Adrenal gland (tissue), 12 donors: ENCODE results near the gene CASP9. TPM values are rescaled to one million over a fixed set of nuclear protein-coding genes. Genes with fewer than 3 reads are reported as not detected.

Source experiments
- DNase-seq, 7 donors: peaks; one replicate each; pipeline ENCODE4 v3.0.0-alpha.2; 2019 to 2020
- H3K27ac ChIP-seq, 5 donors: fragments of 200-600 bp; sonication (generic) in 4 of 5; 1 replicate in 3 of 5; 2 replicates in 2 of 5; pipeline versions ENCODE4 v1.5.1 to v1.8.0; 2016 to 2020; ENCODE audit warnings: mild to moderate bottlenecking in 1 of 5
- H3K27me3 ChIP-seq: fragments of 200-600 bp; 2 replicates; pipeline ENCODE4 v1.8.0; 2021
- H3K36me3 ChIP-seq, 2 donors: fragments of 200-600 bp; replicated peaks in 1 of 2; 1 replicate in 1 of 2; 2 replicates in 1 of 2; pipeline versions ENCODE4 v1.5.1 to v1.8.0; 2018 to 2022
- H3K4me1 ChIP-seq, 2 donors: fragments of 200-600 bp; replicated peaks in 1 of 2; 1 replicate in 1 of 2; 2 replicates in 1 of 2; pipeline versions ENCODE4 v1.5.1 to v1.8.0; 2018 to 2021
- H3K4me3 ChIP-seq, 4 donors: fragments of 200-600 bp; sonication (generic) in 3 of 4; one replicate each; pipeline ENCODE4 v1.5.1; 2016 to 2018
- H3K9me3 ChIP-seq, 3 donors: fragments of 200-600 bp; sonication (generic) in 1 of 3; replicated peaks in 1 of 3; 1 replicate in 2 of 3; 2 replicates in 1 of 3; pipeline versions ENCODE4 v1.5.1 to v1.8.0; 2016 to 2021
- POLR2A ChIP-seq, 2 donors: fragments of 450-650 bp; IDR thresholded peaks; one replicate each; pipeline ENCODE4 v1.6.1; 2017; ENCODE audit warnings: antibody characterized with exemption in 2 of 2, mild to moderate bottlenecking in 2 of 2, moderate library complexity in 1 of 2
- WGBS, 4 donors: extraction: QIAGEN DNeasy Blood & Tissue Kit in 2 of 4; methylation state at CpG; one replicate each; pipeline versions ENCODE4 v1.1.5 to v1.1.7; 2013 to 2017; 5-methylcytosine and 5-hydroxymethylcytosine counted together
- intact Hi-C, 2 donors: fragments of 100-400 bp; cut with DNase I; formaldehyde crosslinking; loops; one replicate each; pipeline versions ENCODE4 v1.14.1 to v1.15.0; 2022 to 2023
- polyA plus RNA-seq, 3 donors: library from polyadenylated mRNA; stranded (reverse); fragments of 200-250 nt in 2 of 3; fragments of 350-450 nt in 1 of 3; fragmentation: Illumina TruSeq in 1 of 3; extraction: RNeasy Lipid Tissue Mini Kit (QIAGEN cat#74804) in 1 of 3; gene quantifications; one replicate each; pipeline ENCODE4 v1.2.3, GENCODE V29; 2013 to 2014
- total RNA-seq, 9 donors: library from RNA; depleted of rRNA in 4 of 9; stranded (reverse); fragments of >200 nt in 4 of 9; fragments of 120-200 nt in 1 of 9; fragmentation: NEBNext Ultra II Directional in 1 of 9; extraction: Animal tissue kit (Norgen Biotek cat#: 25700) in 1 of 9; gene quantifications; one replicate each; pipeline versions ENCODE4 v1.1.0 to v1.2.4, GENCODE V29; 2013 to 2023
- TF ChIP-seq, protein P1 (sequence below), 6 experiments: fragments of 450-650 bp in 4 of 6; fragments of 200-600 bp in 2 of 6; sonication (generic) in 1 of 6; IDR thresholded peaks; 1 replicate in 5 of 6; 2 replicates in 1 of 6; pipeline versions ENCODE4 v1.5.1 to v1.8.0; 2016 to 2021; ENCODE audit warnings: antibody characterized with exemption in 6 of 6, mild to moderate bottlenecking in 2 of 6, moderate library complexity in 1 of 6
- donor health status: healthy with polysubstance abuse.
- donor health status: Bipolar disorder and iron deficiency.
- donor health status: DM: yes; HTN: yes; CAD: no.
- donor health status: DM: no; HTN: no; CAD: no.
- donor health status: DM: no; HTN: no; CAD: no.
- donor health status: DM: yes; HTN: yes; CAD: no.

Gene CASP9
- total and polyA plus RNA-seq, 12 donors = 16.1 to 132 (median 28.3) TPM

DNA sequence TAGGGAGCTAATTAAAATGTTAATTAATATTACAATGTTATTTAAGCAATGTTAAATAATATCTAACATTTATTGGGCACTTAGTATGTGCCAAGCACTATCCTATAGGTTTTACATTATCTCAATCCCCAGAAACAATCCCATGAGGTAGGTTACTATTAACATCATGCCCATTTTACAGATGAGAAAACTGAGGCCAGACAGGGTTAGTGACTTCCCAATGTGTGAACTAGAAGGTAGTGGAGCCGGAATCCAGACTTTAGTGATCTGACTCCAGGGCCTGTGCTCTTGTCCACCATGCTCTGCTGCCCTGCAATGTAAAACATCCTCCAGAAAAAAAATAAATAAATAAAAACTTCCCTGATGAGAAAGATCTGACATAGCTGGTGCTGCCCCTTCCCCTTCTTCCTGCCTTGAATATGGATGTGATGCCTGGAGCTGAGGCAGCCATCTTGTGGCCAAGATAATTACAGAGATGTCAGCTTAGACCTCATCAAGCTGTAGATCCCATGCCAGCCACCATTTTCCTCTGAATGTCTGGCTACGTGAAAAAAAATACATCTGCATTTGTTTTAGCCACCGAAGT lies 75.0 kb downstream of the CASP9 start:
- no peaks in the 10 kb centered on the region for H3K9me3 ChIP-seq
- no peaks in the 10 kb centered on the region for H3K4me1 ChIP-seq
- TF ChIP-seq, protein P1, sequence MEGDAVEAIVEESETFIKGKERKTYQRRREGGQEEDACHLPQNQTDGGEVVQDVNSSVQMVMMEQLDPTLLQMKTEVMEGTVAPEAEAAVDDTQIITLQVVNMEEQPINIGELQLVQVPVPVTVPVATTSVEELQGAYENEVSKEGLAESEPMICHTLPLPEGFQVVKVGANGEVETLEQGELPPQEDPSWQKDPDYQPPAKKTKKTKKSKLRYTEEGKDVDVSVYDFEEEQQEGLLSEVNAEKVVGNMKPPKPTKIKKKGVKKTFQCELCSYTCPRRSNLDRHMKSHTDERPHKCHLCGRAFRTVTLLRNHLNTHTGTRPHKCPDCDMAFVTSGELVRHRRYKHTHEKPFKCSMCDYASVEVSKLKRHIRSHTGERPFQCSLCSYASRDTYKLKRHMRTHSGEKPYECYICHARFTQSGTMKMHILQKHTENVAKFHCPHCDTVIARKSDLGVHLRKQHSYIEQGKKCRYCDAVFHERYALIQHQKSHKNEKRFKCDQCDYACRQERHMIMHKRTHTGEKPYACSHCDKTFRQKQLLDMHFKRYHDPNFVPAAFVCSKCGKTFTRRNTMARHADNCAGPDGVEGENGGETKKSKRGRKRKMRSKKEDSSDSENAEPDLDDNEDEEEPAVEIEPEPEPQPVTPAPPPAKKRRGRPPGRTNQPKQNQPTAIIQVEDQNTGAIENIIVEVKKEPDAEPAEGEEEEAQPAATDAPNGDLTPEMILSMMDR (IDR thresholded peaks at IDR 0.05) = no peak
- no peak for TF ChIP-seq POLR2A (IDR thresholded peaks at IDR 0.05)
- H3K27ac ChIP-seq = no peak overlapping the region
- no peak for DNase-seq
- 81 to 93% (median 84%) methylated on average over 3 of the region's 3 CpGs for WGBS, 4 donors
- no peaks in the 10 kb centered on the region for H3K36me3 ChIP-seq
- no peaks in the 10 kb centered on the region for H3K27me3 ChIP-seq
- intact Hi-C loops = no loop called here
- no peak overlapping the region for H3K4me3 ChIP-seq

DNA sequence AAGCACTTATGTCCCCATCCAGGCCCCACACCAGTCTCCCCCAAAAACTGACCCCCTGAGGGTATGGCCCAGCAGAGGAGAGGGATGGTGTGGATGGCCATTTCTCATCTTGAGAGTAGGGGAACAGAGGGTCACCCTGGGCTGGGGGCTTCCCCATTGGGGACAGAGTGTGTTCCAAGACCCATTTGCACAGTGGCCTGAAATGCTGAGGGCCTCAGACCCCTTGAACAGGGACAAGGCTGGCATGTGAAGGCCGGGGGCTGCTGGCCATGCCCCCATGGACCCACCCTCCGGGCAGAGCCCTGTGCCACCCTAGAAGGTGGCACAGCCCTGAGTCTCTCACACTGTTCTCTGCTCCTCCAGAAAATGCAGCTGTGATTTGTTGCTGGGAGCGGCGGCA lies 77.8 kb downstream of the CASP9 start:
- intact Hi-C loops = no loop called here
- H3K4me1 ChIP-seq = no peaks in the 10 kb centered on the region
- no peaks in the 10 kb centered on the region for H3K27me3 ChIP-seq
- H3K27ac ChIP-seq = no peak overlapping the region
- H3K4me3 ChIP-seq = no peak overlapping the region
- no peaks in the 10 kb centered on the region for H3K36me3 ChIP-seq
- DNase-seq = no peak
- WGBS, 4 donors = 75 to 91% (median 79%) methylated on average over 2 to 4 of the region's 4 CpGs
- TF ChIP-seq POLR2A (IDR thresholded peaks at IDR 0.05) = no peak
- TF ChIP-seq, protein P1 (IDR thresholded peaks at IDR 0.05) = no peak
- H3K9me3 ChIP-seq = no peaks in the 10 kb centered on the region

DNA sequence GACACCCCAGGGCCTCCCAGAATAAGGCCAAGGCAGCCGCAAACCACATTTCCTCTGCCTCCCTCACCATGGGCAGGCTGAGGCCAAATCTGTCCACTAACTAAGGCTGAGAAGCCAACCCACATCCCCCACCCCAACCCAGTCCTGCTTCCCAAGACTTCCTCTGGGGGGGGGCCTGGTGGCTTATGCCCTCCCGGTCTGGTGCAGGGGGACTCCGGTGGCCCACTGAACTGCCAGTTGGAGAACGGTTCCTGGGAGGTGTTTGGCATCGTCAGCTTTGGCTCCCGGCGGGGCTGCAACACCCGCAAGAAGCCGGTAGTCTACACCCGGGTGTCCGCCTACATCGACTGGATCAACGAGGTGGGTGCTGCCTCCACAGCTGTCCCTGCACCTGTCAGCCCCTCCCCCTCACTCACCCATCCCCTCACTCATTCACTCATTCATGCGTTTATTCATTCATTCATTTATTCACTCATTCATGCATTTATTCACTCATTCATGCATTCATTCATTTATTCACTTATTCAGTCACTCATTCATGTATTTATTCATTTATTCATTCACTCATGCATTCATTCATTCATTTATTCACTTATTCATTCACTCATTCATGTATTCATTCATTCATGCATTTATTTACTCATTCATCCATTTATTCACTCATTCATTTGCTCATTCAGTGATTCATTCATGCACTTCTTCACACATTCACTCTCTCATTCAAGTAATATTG lies 78.5 kb downstream of the CASP9 start:
- H3K27ac ChIP-seq = no peak overlapping the region
- no peaks in the 10 kb centered on the region for H3K4me1 ChIP-seq
- TF ChIP-seq, protein P1 (IDR thresholded peaks at IDR 0.05) = no peak
- TF ChIP-seq POLR2A (IDR thresholded peaks at IDR 0.05) = no peak
- intact Hi-C loops = no loop called here
- H3K4me3 ChIP-seq = no peak overlapping the region
- DNase-seq = no peak
- H3K36me3 ChIP-seq = no peaks in the 10 kb centered on the region
- H3K9me3 ChIP-seq = no peaks in the 10 kb centered on the region
- 61 to 83% (median 76%) methylated on average over 9 to 14 of the region's 14 CpGs for WGBS, 4 donors
- H3K27me3 ChIP-seq = no peaks in the 10 kb centered on the region

DNA sequence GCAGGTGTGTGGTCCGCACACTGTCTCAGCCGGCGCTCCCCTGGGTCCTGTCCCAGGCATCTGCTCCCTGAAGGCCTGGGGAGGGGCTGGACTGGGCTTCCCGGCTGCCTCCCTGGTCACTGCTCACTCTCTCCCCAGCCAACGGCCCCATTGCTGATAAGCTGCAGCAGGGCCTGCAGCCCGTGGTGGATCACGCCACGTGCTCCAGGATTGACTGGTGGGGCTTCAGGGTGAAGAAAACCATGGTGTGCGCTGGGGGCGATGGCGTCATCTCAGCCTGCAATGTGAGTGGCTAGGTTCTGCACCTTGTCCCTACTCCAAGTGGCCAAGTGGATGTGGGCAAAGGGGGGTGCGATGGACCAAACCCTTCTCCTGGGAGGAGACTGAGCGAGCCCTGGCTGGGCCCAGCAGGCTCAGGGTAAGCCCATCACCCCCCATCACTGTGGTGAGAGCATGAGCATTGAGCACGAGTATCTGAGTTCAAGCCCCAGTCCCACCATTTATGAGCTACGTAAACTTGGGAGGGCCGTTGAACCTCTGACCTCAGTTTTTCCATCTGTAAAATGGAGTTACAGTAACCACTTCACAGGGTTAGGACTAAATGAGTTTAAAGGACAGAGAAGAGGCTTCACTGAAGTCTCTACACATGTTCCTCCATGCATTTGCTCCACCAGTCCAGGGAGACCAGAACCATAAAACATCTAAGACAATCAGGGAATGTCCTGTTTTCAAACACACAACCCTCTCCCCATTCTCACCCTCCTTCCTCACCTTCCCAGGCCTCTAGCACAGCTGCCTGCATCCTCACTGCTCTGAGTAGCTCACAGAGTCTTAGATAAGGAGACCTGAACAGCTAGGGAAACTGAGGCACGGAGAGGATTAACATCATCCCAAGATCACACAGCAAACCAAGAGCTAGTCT lies 79.3 kb downstream of the CASP9 start:
- DNase-seq = no peak
- no peak overlapping the region for H3K27ac ChIP-seq
- H3K9me3 ChIP-seq = no peaks in the 10 kb centered on the region
- H3K36me3 ChIP-seq = no peaks in the 10 kb centered on the region
- H3K4me1 ChIP-seq = no peaks in the 10 kb centered on the region
- no peak overlapping the region for H3K4me3 ChIP-seq
- 79 to 85% (median 82%) methylated on average over 3 to 17 of the region's 17 CpGs for WGBS, 4 donors
- intact Hi-C loops = no loop called here
- TF ChIP-seq, protein P1 (IDR thresholded peaks at IDR 0.05) = no peak
- TF ChIP-seq POLR2A (IDR thresholded peaks at IDR 0.05) = no peak
- no peaks in the 10 kb centered on the region for H3K27me3 ChIP-seq
